PFSK-1 (cell line): ENCODE measurements around the gene CEACAM21.

Experiments
- FOXP2 ChIP-seq: optimal IDR thresholded peaks from 2 replicates; pipeline ENCODE3; 2011; ENCODE audit warnings: borderline replicate concordance, control low read depth, inconsistent platforms; ENCODE audit not compliant: insufficient read depth; ENCODE audit errors: extremely low read length, extremely low read depth
- POLR2AphosphoS5 ChIP-seq: IDR thresholded peaks from 2 replicates; pipeline ENCODE4 v1.6.1; 2012; ENCODE audit warnings: low read depth, mild to moderate bottlenecking, control low read depth, low read length, moderate library complexity
- SIN3A ChIP-seq: IDR thresholded peaks from 2 replicates; pipeline ENCODE4 v1.6.1; 2012; ENCODE audit warnings: mild to moderate bottlenecking, low read length, moderate library complexity, borderline replicate concordance; ENCODE audit not compliant: insufficient read depth
- TAF1 ChIP-seq: IDR thresholded peaks from 2 replicates; pipeline ENCODE4 v1.6.1; 2012; ENCODE audit warnings: low read length, control low read depth, borderline replicate concordance; ENCODE audit not compliant: insufficient read depth
- TF ChIP-seq, protein P1 (sequence below), 2 experiments: IDR thresholded peaks; 2 replicates each; pipeline versions ENCODE4 v1.6.1 to v1.8.0; 2011 to 2012; ENCODE audit warnings: low read depth in 2 of 2, low read length in 2 of 2, control low read depth in 1 of 2, inconsistent platforms in 1 of 2, mild to moderate bottlenecking in 1 of 2, moderate library complexity in 1 of 2; ENCODE audit not compliant: insufficient read depth in 1 of 2

Gene CEACAM21

DNA sequence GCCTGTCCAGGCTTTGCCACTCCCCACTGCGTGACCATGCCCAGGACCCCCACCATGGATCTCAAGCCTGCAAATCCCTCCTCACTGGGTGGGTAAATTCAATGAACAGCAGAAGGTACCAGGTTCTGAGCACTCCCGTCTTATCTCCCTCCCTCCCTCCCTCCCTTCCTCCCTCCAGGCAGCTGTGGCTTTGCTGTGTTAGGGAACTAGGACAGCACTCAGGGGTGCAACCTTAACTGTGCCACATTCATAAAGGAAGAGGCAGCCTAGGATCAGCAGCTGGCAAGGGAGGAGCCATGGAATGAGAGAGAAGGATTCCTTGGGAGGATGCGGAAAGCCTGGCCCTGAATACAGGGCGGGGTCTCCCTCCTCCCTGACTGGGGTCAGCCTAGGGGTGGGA, 45.3 kb downstream of the CEACAM21 start:
- TF ChIP-seq FOXP2, result no peak
- TF ChIP-seq, protein P1, sequence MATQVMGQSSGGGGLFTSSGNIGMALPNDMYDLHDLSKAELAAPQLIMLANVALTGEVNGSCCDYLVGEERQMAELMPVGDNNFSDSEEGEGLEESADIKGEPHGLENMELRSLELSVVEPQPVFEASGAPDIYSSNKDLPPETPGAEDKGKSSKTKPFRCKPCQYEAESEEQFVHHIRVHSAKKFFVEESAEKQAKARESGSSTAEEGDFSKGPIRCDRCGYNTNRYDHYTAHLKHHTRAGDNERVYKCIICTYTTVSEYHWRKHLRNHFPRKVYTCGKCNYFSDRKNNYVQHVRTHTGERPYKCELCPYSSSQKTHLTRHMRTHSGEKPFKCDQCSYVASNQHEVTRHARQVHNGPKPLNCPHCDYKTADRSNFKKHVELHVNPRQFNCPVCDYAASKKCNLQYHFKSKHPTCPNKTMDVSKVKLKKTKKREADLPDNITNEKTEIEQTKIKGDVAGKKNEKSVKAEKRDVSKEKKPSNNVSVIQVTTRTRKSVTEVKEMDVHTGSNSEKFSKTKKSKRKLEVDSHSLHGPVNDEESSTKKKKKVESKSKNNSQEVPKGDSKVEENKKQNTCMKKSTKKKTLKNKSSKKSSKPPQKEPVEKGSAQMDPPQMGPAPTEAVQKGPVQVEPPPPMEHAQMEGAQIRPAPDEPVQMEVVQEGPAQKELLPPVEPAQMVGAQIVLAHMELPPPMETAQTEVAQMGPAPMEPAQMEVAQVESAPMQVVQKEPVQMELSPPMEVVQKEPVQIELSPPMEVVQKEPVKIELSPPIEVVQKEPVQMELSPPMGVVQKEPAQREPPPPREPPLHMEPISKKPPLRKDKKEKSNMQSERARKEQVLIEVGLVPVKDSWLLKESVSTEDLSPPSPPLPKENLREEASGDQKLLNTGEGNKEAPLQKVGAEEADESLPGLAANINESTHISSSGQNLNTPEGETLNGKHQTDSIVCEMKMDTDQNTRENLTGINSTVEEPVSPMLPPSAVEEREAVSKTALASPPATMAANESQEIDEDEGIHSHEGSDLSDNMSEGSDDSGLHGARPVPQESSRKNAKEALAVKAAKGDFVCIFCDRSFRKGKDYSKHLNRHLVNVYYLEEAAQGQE (IDR thresholded peaks at IDR 0.05; ENCODE audit: insufficient read depth in 1 of 2, low read depth in 2 of 2, low read length in 2 of 2), result no peak
- TF ChIP-seq TAF1, result no peak
- TF ChIP-seq POLR2AphosphoS5, result no peak
- TF ChIP-seq SIN3A, result no peak

DNA sequence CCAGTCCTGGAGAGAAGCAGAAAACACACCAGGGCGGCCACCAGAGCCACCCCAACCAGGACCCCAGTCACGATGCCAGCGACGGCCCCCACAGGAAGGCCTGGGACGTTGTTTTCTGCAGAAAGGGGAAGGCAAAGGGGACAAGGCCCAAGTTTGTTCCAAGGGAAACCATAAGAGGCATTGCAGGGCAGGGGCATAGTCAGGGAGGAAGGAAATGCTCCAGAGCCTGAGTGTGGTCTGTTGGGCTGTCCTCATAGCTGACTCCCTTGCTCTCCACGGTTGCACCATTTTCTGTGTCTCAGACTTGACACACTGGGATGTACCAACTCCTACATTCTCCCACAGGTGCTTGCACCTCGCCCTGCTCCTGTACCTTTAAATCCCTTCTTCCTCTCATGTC, 45.7 kb downstream of the CEACAM21 start:
- TF ChIP-seq POLR2AphosphoS5, result no peak

DNA sequence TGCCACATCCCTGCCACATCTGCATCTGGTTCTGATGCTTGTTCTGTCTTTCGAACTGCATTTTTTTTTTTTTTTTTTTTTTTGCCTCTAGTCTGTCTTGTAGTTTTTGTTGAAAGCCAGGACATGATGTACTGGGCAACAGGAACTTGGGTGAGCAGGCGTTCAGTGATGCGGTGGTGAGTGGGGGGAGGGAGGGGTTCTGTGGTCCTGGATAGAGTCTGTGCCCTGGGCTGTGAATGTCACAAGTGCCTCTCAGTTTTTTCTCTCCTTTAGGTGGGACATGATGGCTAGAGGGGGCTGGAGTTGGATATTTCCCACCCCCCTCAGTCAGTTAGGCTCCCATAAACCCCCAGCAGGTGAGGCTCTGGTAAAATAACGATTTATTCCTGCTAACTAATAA, 47.4 kb downstream of the CEACAM21 start:
- TF ChIP-seq FOXP2, result no peak
- TF ChIP-seq, protein P1 (IDR thresholded peaks at IDR 0.05; ENCODE audit: insufficient read depth in 1 of 2, low read depth in 2 of 2, low read length in 2 of 2), result no peak
- no peak for TF ChIP-seq SIN3A
- no peak for TF ChIP-seq POLR2AphosphoS5
- TF ChIP-seq TAF1, result no peak

DNA sequence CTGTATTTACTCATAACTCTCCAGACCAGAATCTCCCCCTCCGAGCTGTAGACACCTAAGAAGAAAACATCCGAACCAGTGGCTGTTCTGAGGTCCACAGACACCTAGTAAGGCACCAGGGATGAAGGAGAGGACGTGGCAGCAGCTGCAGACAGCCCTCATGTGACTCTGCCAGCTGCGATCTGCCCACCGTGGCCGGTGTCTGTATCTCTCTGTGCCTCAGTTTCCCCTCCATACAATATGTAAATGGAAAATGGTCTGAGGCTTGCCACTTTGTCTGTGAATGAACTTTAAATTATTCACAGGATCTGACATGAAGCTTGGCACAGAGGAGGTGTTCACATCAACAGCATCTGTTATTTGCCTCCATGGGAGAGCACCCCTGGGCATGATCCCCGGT, 48.5 kb downstream of the CEACAM21 start:
- TF ChIP-seq TAF1 (no peak), FOXP2 (no peak), SIN3A (no peak), POLR2AphosphoS5 (no peak)
- TF ChIP-seq, protein P1 (IDR thresholded peaks at IDR 0.05; ENCODE audit: insufficient read depth in 1 of 2, low read depth in 2 of 2, low read length in 2 of 2), result no peak

DNA sequence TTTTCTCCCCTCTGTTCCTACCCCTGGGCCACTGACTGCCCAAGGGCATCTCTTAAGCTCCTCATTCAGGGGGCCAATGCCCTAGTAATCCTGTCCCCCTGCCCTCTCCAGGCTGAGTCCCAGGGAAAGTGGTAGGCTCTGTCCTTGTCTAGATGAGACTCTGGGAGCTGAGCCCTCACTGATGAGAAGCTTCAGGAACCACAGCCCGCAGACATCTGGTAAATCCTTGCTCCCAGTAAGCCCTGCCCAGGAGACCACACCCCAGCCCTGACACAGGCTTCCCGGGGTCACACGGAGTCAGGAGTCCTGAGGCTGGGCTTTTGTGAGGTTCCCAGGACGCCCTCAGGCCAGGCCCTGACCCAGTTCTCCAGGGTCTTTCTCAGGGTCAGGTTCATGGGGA, 49.0 kb downstream of the CEACAM21 start:
- no peak for TF ChIP-seq SIN3A
- no peak for TF ChIP-seq TAF1
- no peak for TF ChIP-seq FOXP2
- TF ChIP-seq, protein P1 (IDR thresholded peaks at IDR 0.05; ENCODE audit: insufficient read depth in 1 of 2, low read depth in 2 of 2, low read length in 2 of 2), result no peak
- no peak for TF ChIP-seq POLR2AphosphoS5
